GM18520 (cell line): ENCODE results near the gene POGZ.
"Not testable (repeated sequence)": the region's sequence is repeated elsewhere in the genome, so short reads cannot be mapped to it uniquely, and the experiment has no call there.

ENCODE experiments used
- ATAC-seq: cut with Tn5 transposase; IDR thresholded peaks from one replicate; pipeline ENCODE4 v1.9.1; 2021; ENCODE audit not compliant: unreplicated experiment

Gene POGZ

GRCh38 chr1:151478140-151478812 lies 19.0 kb upstream of the POGZ start:
- no peak for ATAC-seq

DNA sequence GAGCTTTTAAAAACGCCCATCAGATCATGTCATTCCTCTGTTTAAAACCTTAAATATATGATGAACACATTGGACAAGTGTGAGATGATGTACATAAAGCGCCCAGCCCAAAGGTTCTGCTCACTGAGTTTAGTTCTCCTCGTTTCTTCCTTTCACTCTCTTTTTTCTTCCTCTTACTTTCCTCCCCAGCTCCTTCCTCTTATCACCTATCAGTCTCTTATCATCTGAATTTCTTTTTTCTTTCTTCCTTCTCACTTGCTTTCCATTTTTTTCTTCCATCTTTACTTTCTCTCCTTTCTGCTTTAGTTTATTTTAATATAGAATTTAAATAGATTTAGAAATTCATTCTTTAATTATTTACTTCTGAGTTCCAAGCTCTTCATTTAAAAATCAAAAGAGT lies 17.8 kb upstream of the POGZ start:
- ATAC-seq, result no peak

DNA sequence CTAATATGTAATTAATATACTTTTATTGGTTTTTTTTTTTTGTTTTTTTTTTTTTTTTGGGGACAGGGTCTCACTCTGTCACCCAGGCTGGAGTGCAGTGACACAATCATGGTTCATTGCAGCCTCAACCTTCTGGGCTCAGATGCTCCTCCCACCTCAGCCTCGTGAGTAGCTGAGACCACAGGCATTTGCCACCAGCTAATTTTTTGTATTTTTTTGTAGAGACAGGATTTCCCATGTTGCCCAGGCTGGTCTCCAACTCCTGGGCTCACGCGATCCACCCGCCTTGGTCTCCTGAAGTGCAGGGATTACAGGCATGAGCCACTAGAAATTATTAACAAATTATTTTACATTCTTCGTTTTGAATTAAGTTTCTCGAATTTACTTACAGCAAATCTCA lies 16.8 kb upstream of the POGZ start:
- no peak for ATAC-seq

DNA sequence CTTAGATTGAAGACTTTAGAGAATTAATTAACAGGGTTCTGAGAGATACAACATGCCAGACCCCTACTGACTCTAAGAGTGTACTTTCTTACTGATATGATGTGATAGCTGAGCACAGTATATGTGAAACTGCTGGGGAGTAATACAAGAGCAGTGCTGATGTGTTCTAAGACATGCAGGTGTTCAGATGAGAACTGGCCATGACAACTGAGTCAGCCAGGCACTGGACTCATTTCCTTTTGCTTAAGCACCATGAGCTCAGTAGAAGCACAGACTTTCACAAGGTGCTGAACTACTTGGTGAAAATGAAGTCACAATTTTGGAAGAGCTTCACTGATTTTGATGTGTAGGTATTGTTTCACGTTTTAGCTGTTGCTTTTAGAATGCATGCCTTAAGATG lies 15.9 kb upstream of the POGZ start:
- ATAC-seq, result peak; percentile 74

- no peak for ATAC-seq
These were observed 15.5 kb upstream of the POGZ start for GRCh38 chr1:151474745-151475144.

DNA sequence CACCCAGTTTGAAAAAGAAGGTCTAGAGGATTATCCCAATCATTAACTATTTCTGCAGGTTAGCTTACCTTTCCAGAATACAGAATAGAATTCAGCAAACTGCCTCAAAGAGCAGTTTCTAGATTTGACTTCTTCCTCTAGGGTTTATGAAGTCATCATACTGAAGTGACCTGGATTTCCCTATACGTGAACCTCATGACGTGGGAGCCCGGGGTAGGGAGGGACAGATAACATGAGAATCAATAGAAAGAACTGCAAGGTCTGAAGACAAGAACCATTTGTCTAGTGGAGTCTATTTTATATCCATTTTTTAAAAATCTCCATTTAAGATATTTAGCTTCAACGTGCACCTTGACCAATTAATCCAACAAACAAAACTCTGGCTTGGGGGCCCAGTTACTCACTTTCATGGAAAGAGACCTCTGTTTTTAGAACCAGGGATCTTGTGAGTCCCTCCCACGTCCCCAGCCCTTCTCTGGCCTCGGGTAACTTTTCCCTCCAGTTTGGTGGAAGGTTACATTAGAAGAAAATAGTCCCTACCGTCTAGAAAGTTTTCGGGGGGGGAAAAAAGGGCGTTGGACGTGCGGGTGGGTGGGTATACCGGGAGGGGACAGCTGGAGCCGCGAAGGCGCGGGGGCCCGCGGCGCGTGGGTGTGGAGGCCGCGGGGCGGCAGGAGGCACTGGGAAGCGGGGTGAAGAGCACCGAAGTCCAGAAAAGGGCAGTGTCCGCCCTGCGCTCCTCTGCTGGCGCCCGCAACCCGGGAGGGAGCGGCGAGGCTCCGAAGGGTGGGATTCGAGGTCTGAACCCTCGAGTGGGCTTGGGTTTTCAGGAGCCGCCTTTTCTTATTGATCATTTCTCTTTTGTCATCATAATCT lies 13.8 kb upstream of the POGZ start:
- ATAC-seq, result no peak

DNA sequence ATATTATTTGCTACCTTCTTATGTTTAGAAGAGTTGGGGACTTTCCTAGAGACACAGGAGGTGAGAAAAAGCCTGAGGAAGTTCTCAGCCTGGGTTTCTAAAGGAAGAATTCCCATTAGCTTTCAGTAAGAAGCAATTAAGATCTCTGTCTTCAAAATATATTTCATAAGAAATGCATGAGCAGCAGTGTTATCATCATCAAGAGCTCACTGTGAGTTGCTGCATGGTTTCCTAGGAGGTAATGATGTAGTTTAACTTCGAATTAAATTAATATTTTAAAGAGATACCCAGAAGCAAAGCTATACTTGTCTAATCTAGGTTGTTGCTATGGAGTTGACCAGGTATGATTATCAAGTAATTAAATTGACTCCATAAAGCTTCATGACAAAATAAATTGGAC lies 5.7 kb upstream of the POGZ start:
- no peak for ATAC-seq

DNA sequence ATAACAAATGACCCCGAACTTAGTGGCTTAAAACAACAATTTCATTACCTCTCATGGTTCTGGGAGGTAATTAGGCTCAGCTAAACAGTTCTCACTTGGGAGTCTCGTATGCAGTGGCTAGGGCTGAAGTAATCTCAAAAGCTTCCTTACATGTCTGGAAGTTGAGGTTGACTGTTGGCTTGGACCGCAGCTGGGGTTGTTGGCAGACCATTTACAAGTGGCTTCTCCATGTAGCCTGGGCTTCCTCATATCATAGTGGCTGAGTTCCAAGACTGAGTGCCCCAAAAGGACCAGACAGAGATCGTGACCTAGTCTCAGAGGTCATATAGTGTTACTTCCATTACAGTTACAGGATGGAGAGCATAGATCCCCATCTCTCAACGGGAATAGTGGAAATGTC lies 2.4 kb upstream of the POGZ start:
- no peak for ATAC-seq

- no peak for ATAC-seq
These were observed 428 bp downstream of the POGZ start for GRCh38 chr1:151458802-151459330.

DNA sequence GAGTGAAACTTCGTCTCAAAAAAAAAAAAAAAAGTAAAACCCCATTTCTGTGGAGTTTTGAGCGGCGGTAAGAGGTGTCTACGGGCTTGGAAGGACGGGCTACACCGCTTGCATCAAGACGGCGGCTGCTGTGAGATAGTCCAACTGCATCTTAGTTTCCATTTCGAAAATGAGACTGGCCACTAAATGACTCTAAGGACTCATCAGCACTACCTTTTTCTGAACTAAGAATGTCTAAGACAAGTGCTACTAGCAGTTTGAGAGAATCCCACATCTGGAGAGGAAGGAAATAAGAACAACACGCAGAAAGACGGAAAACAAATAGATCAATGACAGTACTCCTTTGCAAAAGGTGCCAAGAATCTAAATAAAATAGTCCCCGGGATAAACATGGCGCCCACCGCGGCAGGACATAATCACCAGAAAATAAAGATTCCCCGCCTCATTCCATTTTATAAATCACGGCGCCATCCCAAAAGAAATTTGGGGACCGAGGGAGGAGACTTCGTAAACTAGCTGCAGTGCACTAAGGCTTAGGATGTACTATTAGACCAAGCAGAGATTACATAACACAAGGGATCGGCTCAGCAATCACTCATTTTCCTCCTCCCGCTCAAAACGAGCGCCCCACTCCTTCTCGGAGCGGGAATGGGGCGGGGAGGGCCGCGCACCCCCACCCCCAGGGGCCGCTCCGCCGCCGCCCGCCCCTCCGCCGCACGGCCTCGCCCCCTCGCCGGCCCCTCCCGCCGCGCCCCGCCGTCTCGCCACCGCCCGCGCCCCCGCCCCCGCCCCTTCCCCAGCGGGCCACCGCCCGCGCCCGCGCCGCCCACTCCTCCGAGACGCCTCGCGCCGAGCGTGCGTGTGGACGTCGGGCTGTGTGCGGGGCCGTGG lies 1.1 kb downstream of the POGZ start:
- ATAC-seq, result no peak

DNA sequence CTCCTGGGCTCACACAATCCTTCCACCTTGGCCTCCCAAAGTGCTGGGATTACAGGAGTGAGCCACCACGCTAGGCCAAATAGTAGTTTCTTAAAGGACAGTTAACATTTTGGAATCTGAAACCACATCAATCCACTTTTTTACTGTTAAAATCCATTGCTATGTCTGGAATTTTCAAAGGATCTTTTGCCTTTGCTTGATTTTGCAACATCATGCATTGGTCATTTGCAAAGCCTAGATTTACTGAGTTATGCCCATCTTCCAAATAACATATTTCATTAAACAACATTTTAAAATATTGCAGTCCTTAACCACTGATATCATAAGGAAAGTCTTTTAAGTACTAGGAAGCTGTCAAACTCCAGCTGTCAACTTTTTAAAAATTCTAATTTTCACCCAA lies 3.3 kb downstream of the POGZ start:
- no peak for ATAC-seq

GRCh38 chr1:151455231-151455630 lies 4.1 kb downstream of the POGZ start:
- no peak for ATAC-seq

GRCh38 chr1:151447696-151448095 lies 11.6 kb downstream of the POGZ start:
- no peak for ATAC-seq

GRCh38 chr1:151444783-151445177 lies 14.5 kb downstream of the POGZ start:
- ATAC-seq, result no peak

- peak; percentile 79 for ATAC-seq
These were observed 15.2 kb downstream of the POGZ start for GRCh38 chr1:151443846-151444782.

DNA sequence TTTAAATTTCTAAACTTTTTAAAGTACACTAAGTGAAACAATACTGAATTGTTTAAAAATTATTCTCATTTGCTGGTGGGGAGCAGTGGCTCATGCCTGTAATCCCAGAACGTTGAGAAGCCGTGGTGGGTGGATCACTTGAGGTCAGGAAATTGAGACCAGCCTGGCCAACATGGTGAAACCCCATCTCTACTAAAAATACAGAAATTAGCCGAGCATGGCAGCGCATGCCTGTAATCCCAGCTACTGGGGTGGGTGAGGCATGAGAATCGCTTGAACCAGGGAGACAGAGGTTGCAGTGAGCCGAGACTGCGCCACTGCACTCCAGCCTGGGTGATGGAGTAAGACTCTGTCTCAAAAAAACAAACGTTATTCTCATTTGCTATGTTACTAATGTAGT lies 21.9 kb downstream of the POGZ start:
- not testable (repeated sequence) for ATAC-seq

DNA sequence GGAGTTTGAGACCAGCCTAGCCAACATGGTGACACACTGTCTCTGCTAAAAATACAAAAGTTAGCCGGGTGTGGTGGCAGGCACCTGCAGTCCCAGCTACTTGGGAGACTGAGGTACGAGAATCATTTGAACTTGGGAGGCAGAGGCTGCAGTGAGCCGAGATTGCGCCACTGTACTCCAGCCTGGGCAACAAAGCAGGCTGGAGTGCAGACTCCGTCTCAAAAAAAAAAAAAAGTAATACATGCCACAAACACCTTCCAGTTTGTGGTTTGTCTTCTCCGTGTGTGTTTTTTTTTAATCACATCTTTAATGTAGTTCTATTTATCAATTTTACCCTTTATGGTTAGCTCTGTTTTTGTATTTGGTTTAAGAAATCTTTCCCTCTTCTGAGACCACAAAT lies 22.3 kb downstream of the POGZ start:
- ATAC-seq, result no peak

- no peak for ATAC-seq
These were observed 24.1 kb downstream of the POGZ start for GRCh38 chr1:151435174-151435573.

DNA sequence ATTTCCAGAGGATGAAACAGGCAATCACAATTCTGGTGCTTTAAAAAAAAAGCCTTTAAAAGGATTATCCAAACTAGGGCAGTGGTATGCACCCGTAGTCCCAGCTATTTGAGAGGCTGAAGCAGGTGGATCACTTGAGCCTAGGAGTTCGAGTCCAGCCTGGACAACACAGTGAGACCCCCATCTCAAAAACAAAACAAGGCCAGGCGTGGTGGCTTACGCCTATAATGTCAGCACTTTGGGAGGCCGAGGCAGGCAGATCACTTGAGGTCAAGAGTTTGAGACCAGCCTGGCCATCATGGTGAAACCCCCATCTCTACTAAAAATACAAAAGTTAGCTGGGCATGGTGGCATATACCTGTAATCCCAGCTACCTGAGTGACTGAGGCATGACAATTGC lies 25.5 kb downstream of the POGZ start:
- ATAC-seq, result not testable (repeated sequence)

DNA sequence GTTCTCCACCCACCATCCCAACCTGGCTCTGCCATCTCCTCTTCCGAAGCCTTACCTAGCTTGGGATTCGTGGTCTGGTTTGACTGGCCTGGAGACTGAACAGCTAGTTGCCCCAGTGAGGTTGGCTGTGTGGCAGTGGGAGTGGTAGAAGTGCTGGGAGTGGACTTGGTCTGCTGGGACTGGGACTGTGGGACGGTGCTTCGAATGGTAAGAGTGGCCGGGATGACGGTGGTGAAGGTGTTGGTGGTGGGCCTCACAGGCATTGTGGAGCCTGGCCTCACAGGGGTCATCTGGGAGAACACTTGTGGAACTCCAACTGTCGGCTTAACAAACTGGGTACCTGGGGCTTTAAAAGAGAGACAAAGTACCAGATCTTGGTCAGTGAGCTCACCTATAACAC lies 31.2 kb downstream of the POGZ start:
- ATAC-seq, result no peak
